Stomach (tissue), 4 donors: ENCODE measurements around the gene TUBA4B.

Experiments
- CTCF ChIP-seq, 7 experiments: fragments of 450-650 bp in 4 of 7; fragments of 200-600 bp in 3 of 7; sonication (generic) in 3 of 7; IDR thresholded peaks; one replicate each; pipeline ENCODE4 v1.5.1; 2016 to 2019; ENCODE audit warnings: antibody characterized with exemption in 7 of 7, control low read depth in 2 of 7, mild to moderate bottlenecking in 1 of 7
- EP300 ChIP-seq: sonication (generic); formaldehyde crosslinking; IDR thresholded peaks from one replicate; pipeline ENCODE4 v1.6.1; 2017; ENCODE audit warnings: antibody characterized with exemption
- POLR2A ChIP-seq, 4 donors: fragments of 450-650 bp; IDR thresholded peaks; one replicate each; pipeline ENCODE4 v1.6.1; 2016; ENCODE audit warnings: antibody characterized with exemption in 4 of 4, control low read depth in 2 of 4, mild to moderate bottlenecking in 1 of 4, moderate library complexity in 1 of 4
- POLR2AphosphoS5 ChIP-seq, 3 donors: sonication (generic); formaldehyde crosslinking; IDR thresholded peaks; one replicate each; pipeline ENCODE4 v1.6.1; 2016; ENCODE audit warnings: antibody characterized with exemption in 3 of 3

- TF ChIP-seq CTCF (IDR thresholded peaks at IDR 0.05) (no peak), POLR2A (IDR thresholded peaks at IDR 0.05) (no peak), POLR2AphosphoS5 (IDR thresholded peaks at IDR 0.05) (no peak), EP300 (no peak)
These were observed 32.9 kb downstream of the TUBA4B start for GRCh38 chr2:219285894-219286425.
